Body of pancreas (tissue), 4 donors: ENCODE results near the gene IGSF21.

Experiments used
- POLR2A ChIP-seq, 3 donors: fragments of 450-650 bp; IDR thresholded peaks; one replicate each; pipeline ENCODE4 v1.6.1; 2016; ENCODE audit warnings: antibody characterized with exemption in 3 of 3, mild to moderate bottlenecking in 2 of 3
- TF ChIP-seq, protein P1 (sequence below), 7 experiments: fragments of 450-650 bp in 4 of 7; fragments of 200-600 bp in 3 of 7; sonication (generic) in 3 of 7; IDR thresholded peaks; one replicate each; pipeline ENCODE4 v1.5.1; 2016 to 2019; ENCODE audit warnings: antibody characterized with exemption in 7 of 7

DNA sequence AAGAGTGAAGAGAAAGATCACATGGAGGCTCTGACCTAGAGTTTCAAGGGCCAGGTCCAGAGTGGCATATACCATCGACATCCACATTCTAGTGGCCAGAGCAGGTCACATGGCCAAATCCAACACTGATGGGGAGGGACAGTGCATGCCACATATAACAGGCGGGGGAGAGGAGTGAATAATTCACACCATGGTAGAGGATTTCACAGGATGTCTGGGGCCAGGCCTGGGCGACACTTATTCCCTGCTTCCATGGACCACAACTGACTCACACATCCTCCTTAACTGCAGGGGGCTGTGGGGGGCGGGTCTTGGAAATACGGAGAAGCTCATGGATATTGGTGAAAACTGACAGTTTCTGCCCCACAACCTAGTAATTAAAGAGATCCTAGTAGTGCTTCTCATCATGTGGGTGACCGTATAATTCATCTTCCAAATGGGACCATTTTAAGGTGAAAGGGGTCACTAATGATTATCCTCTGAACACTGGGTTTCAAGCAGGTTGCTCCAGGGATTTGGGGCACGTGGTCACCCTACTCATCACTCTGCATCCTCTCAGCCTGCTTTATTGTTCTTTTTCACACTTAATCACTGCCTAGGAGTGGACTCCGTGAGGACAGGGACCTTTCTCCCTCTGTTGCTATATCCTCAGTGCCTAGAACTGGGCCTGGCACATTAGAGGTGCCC is 44.0 kb downstream of the IGSF21 start:
- TF ChIP-seq POLR2A (IDR thresholded peaks at IDR 0.05): no peak
- TF ChIP-seq, protein P1, sequence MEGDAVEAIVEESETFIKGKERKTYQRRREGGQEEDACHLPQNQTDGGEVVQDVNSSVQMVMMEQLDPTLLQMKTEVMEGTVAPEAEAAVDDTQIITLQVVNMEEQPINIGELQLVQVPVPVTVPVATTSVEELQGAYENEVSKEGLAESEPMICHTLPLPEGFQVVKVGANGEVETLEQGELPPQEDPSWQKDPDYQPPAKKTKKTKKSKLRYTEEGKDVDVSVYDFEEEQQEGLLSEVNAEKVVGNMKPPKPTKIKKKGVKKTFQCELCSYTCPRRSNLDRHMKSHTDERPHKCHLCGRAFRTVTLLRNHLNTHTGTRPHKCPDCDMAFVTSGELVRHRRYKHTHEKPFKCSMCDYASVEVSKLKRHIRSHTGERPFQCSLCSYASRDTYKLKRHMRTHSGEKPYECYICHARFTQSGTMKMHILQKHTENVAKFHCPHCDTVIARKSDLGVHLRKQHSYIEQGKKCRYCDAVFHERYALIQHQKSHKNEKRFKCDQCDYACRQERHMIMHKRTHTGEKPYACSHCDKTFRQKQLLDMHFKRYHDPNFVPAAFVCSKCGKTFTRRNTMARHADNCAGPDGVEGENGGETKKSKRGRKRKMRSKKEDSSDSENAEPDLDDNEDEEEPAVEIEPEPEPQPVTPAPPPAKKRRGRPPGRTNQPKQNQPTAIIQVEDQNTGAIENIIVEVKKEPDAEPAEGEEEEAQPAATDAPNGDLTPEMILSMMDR (IDR thresholded peaks at IDR 0.05): no peak
